Skeletal muscle tissue (tissue), 4 donors: ENCODE results near the gene ENTPD8. TPM values are rescaled to one million over a fixed set of nuclear protein-coding genes. Genes with fewer than 3 reads are reported as not detected.
"Not testable (repeated sequence)": the region's sequence is repeated elsewhere in the genome, so short reads cannot be mapped to it uniquely, and the experiment has no call there.

Source experiments
- H3K27ac ChIP-seq: one replicate; pipeline ENCODE4 v1.7.0; 2013; ENCODE audit warnings: mild to moderate bottlenecking, low read depth, low read length, inconsistent platforms
- H3K27me3 ChIP-seq, 3 donors: one replicate each; pipeline ENCODE4 v1.7.0; 2013; ENCODE audit warnings: low read length in 3 of 3; ENCODE audit not compliant: control insufficient read depth in 3 of 3, insufficient read depth in 3 of 3
- H3K36me3 ChIP-seq, 3 donors: one replicate each; pipeline ENCODE4 v1.7.0; 2013; ENCODE audit warnings: low read length in 3 of 3; ENCODE audit not compliant: control insufficient read depth in 3 of 3, insufficient read depth in 3 of 3
- H3K4me1 ChIP-seq, 3 donors: one replicate each; pipeline ENCODE4 v1.7.0; 2013; ENCODE audit warnings: low read length in 3 of 3, mild to moderate bottlenecking in 3 of 3; ENCODE audit not compliant: control insufficient read depth in 3 of 3, insufficient read depth in 3 of 3
- H3K4me3 ChIP-seq, 3 donors: one replicate each; pipeline ENCODE4 v1.7.0; 2013; ENCODE audit warnings: low read length in 3 of 3
- H3K9ac ChIP-seq, 3 donors: one replicate each; pipeline ENCODE4 v1.7.0; 2013; ENCODE audit warnings: low read length in 3 of 3, mild to moderate bottlenecking in 3 of 3, moderate library complexity in 2 of 3, low read depth in 1 of 3
- H3K9me3 ChIP-seq, 3 donors: one replicate each; pipeline ENCODE4 v1.7.0; 2013; ENCODE audit warnings: low read length in 3 of 3; ENCODE audit not compliant: control insufficient read depth in 3 of 3
- total RNA-seq: library from RNA; depleted of rRNA; stranded (reverse); fragments of >200 nt; gene quantifications from one replicate; pipeline ENCODE4 v1.2.3, GENCODE V29; 2014
- donor health status: Osteomylitis.

ENTPD8 gene
- total RNA-seq, 1 donor from 2014 or later: not detected

- H3K36me3 ChIP-seq: no peaks in the 10 kb centered on the region
- no peaks in the 10 kb centered on the region for H3K27me3 ChIP-seq
- H3K4me3 ChIP-seq: no peak overlapping the region
- H3K9ac ChIP-seq: no peak overlapping the region
- peaks cover 14 to 39% (median 28%) of the 10 kb centered on the region in 3 donors for H3K4me1 ChIP-seq
- peak overlapping the region; percentile 25 for H3K27ac ChIP-seq
- H3K9me3 ChIP-seq: no peaks in the 10 kb centered on the region
Observed at GRCh38 chr9:137411260-137411644, 29.9 kb downstream of the ENTPD8 start.

- Histone ChIP-seq H3K4me3 (no peak overlapping the region), H3K27me3 (no peaks in the 10 kb centered on the region), H3K9me3 (no peaks in the 10 kb centered on the region), H3K36me3 (no peaks in the 10 kb centered on the region), H3K4me1 (peaks cover 14 to 40% (median 30%) of the 10 kb centered on the region in 3 donors), H3K27ac (peak overlapping the region; percentile 25), H3K9ac (peak overlapping the region in 1 of 3 donors; percentile 8)
Observed at GRCh38 chr9:137410891-137411249, 30.3 kb downstream of the ENTPD8 start.

GRCh38 chr9:137410236-137410890 lies 30.8 kb downstream of the ENTPD8 start:
- not testable (repeated sequence) for H3K4me3 ChIP-seq, H3K27me3 ChIP-seq, H3K36me3 ChIP-seq, H3K9me3 ChIP-seq, H3K27ac ChIP-seq
- H3K4me1 ChIP-seq: peaks cover 14 to 40% (median 30%) of the 10 kb centered on the region in 3 donors
- peak overlapping the region in 1 of 3 donors; percentile 8 for H3K9ac ChIP-seq

- Histone ChIP-seq H3K27ac (no peak overlapping the region), H3K9me3 (no peaks in the 10 kb centered on the region), H3K4me3 (no peak overlapping the region)
Observed at GRCh38 chr9:137409515-137409914, 31.6 kb downstream of the ENTPD8 start.

GRCh38 chr9:137408651-137409405 lies 32.3 kb downstream of the ENTPD8 start:
- Histone ChIP-seq H3K27me3 (no peaks in the 10 kb centered on the region), H3K9me3 (no peaks in the 10 kb centered on the region), H3K4me3 (no peak overlapping the region), H3K36me3 (no peaks in the 10 kb centered on the region), H3K9ac (no peak overlapping the region), H3K4me1 (peaks cover 7 to 32% (median 22%) of the 10 kb centered on the region in 3 donors), H3K27ac (no peak overlapping the region)

More at GRCh38 chr9:137409515-137409914, 31.6 kb downstream of the ENTPD8 start:
- Histone ChIP-seq H3K27me3 (no peaks in the 10 kb centered on the region), H3K4me1 (peaks cover 12 to 37% (median 27%) of the 10 kb centered on the region in 3 donors), H3K36me3 (no peaks in the 10 kb centered on the region), H3K9ac (no peak overlapping the region)

- H3K4me1 ChIP-seq: peaks cover 7 to 29% (median 22%) of the 10 kb centered on the region in 3 donors
- H3K27ac ChIP-seq: peak overlapping the region; percentile 36
- peak overlapping the region in 2 of 3 donors; percentile 62 to 69 for H3K9ac ChIP-seq
- H3K4me3 ChIP-seq: peak overlapping the region; percentile 14 to 69 (median 46)
- no peaks in the 10 kb centered on the region for H3K36me3 ChIP-seq
- no peaks in the 10 kb centered on the region for H3K9me3 ChIP-seq
- H3K27me3 ChIP-seq: no peaks in the 10 kb centered on the region
Observed at GRCh38 chr9:137407590-137408300, 33.4 kb downstream of the ENTPD8 start.

GRCh38 chr9:137406876-137407589 lies 34.1 kb downstream of the ENTPD8 start:
- Histone ChIP-seq H3K27me3 (no peaks in the 10 kb centered on the region), H3K9me3 (no peaks in the 10 kb centered on the region), H3K4me1 (peaks cover 5 to 25% (median 21%) of the 10 kb centered on the region in 3 donors), H3K9ac (peak overlapping the region in 2 of 3 donors; percentile 62 to 69), H3K36me3 (no peaks in the 10 kb centered on the region), H3K4me3 (peak overlapping the region; percentile 14 to 69 (median 46)), H3K27ac (peak overlapping the region; percentile 36)

- no peaks in the 10 kb centered on the region for H3K36me3 ChIP-seq
- no peaks in the 10 kb centered on the region for H3K9me3 ChIP-seq
- peak overlapping the region in 1 of 3 donors; percentile 33 for H3K9ac ChIP-seq
- no peak overlapping the region for H3K27ac ChIP-seq
- H3K4me3 ChIP-seq: no peak overlapping the region
- no peaks in the 10 kb centered on the region for H3K27me3 ChIP-seq
- peaks cover 4 to 19% (median 17%) of the 10 kb centered on the region in 3 donors for H3K4me1 ChIP-seq
Observed at GRCh38 chr9:137406085-137406760, 34.9 kb downstream of the ENTPD8 start.

- Histone ChIP-seq H3K4me1 (peaks cover 4 to 13% (median 12%) of the 10 kb centered on the region in 3 donors), H3K27me3 (no peaks in the 10 kb centered on the region), H3K36me3 (no peaks in the 10 kb centered on the region), H3K9ac (no peak overlapping the region), H3K4me3 (no peak overlapping the region), H3K9me3 (no peaks in the 10 kb centered on the region), H3K27ac (no peak overlapping the region)
Observed at GRCh38 chr9:137405677-137406081, 35.5 kb downstream of the ENTPD8 start.
